ENCODE results near the gene NEXN. TPM values are rescaled to one million over a fixed set of nuclear protein-coding genes. Genes with fewer than 3 reads are reported as not detected.

Gene NEXN
- total RNA-seq (57.9 TPM), polyA plus RNA-seq (ENCODE audit: insufficient read depth in 1 of 8, insufficient read length in 8 of 8, low replicate concordance in 1 of 8) (100 to 1,000 TPM; 118 to 291 (median 224) TPM)
- long read RNA-seq, donor 1, partial matches to known transcripts, result 9 of 14 reads
- long read RNA-seq, donor 1, other reads (novel, unspliced or antisense), result 0 of 14 reads
- long read RNA-seq, donor 2, partial matches to known transcripts, result 5 of 7 reads
- long read RNA-seq, donor 2, other reads (novel, unspliced or antisense), result 0 of 7 reads
- long read RNA-seq, donor 3, partial matches to known transcripts, result 38 of 61 reads
- long read RNA-seq, donor 3, other reads (novel, unspliced or antisense), result 14 of 61 reads
- long read RNA-seq, donor 4, partial matches to known transcripts, result 21 of 23 reads
- long read RNA-seq, donor 4, other reads (novel, unspliced or antisense), result 0 of 23 reads
- long read RNA-seq, donor 5, transcript NEXN-205 (10 exons, 1,456 nt), result major isoform, 8 of 132 reads
- long read RNA-seq, donor 5, partial matches to known transcripts, result 79 of 132 reads
- long read RNA-seq, donor 5, other reads (novel, unspliced or antisense), result 38 of 132 reads
- long read RNA-seq, donor 6, transcript NEXN-205 (10 exons, 1,456 nt), result major isoform, 5 of 189 reads
- long read RNA-seq, donor 6, partial matches to known transcripts, result 177 of 189 reads
- long read RNA-seq, donor 6, other reads (novel, unspliced or antisense), result 0 of 189 reads
- long read RNA-seq, donor 7, transcript NEXN-207 (2 exons, 791 nt), result minor isoform, 5 of 124 reads
- long read RNA-seq, donor 7, transcript NEXN-206 (4 exons, 859 nt), result major isoform, 6 of 124 reads
- long read RNA-seq, donor 7, partial matches to known transcripts, result 110 of 124 reads
- long read RNA-seq, donor 7, other reads (novel, unspliced or antisense), result 0 of 124 reads
- long read RNA-seq, donor 8, transcript NEXN-205 (10 exons, 1,456 nt), result major isoform, 6 of 97 reads
- long read RNA-seq, donor 8, partial matches to known transcripts, result 86 of 97 reads
- long read RNA-seq, donor 8, other reads (novel, unspliced or antisense), result 0 of 97 reads
- long read RNA-seq, donor 9, partial matches to known transcripts, result 93 of 98 reads
- long read RNA-seq, donor 9, other reads (novel, unspliced or antisense), result 0 of 98 reads
- long read RNA-seq, donor 10, transcript NEXN-207 (2 exons, 791 nt), result major isoform, 8 of 276 reads
- long read RNA-seq, donor 10, partial matches to known transcripts, result 260 of 276 reads
- long read RNA-seq, donor 10, other reads (novel, unspliced or antisense), result 0 of 276 reads
- long read RNA-seq, donor 11, partial matches to known transcripts, result 54 of 62 reads
- long read RNA-seq, donor 11, other reads (novel, unspliced or antisense), result 0 of 62 reads

- peaks cover 5% of the 10 kb centered on the region for H3K36me3 ChIP-seq (ENCODE audit: control insufficient read depth, insufficient read depth, low read length)
- peak within 1 kb of the TSS; percentile 87 for H3K4me3 ChIP-seq (ENCODE audit: low read length)
- no peaks in the 10 kb centered on the region for H3K27me3 ChIP-seq (ENCODE audit: control insufficient read depth, insufficient read depth, low read length)
- peaks cover 11% of the 10 kb centered on the region for H3K4me1 ChIP-seq (ENCODE audit: control insufficient read depth, insufficient read depth, low read length)
- DNase-seq, result peak; percentile 94
- WGBS (ENCODE audit: insufficient coverage), result under 1% methylated on average over 19 of the region's 36 CpGs
- peak within 1 kb of the TSS; percentile 95 for H3K27ac ChIP-seq (ENCODE audit: low read length)
- H3K9me3 ChIP-seq (replicated peaks; ENCODE audit: control insufficient read depth, low read depth, low read length), result no peaks in the 10 kb centered on the region
Observed at GRCh38 chr1:77888081-77888780, at the start of gene NEXN. NEXN (plus strand) TSS chr1:77888624; CDS start chr1:77916107, 27,483 bp downstream.

DNA sequence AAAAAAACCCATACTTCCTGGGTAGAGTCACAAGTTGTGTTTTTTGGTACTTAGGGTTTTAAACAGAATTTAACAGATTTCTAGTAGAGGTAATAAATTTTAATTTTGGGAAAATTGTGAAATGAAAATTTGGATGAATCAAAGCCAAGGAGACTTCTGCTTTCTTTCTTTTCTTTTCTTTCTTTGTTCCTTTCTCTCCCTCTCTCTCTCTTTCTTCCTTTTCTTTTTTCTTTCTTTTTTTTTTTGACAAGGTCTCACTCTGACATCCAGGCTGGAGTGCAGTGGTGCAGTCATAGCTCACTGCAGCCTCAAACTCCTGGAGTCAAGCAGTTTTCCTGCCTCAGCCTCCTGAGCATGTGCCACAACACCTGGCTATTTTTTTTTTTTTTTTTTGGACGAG is 46.9 kb upstream of the NEXN start:
- H3K27ac ChIP-seq (ENCODE audit: low read length), result no peak overlapping the region
- no CpG with 5 or more reads among the region's 1 CpG for WGBS (ENCODE audit: insufficient coverage)
- no peaks in the 10 kb centered on the region for H3K27me3 ChIP-seq (ENCODE audit: control insufficient read depth, insufficient read depth, low read length)
- no peak for DNase-seq
- no peaks in the 10 kb centered on the region for H3K9me3 ChIP-seq (replicated peaks; ENCODE audit: control insufficient read depth, low read depth, low read length)
- peaks cover 9% of the 10 kb centered on the region for H3K36me3 ChIP-seq (ENCODE audit: control insufficient read depth, insufficient read depth, low read length)
- no peak overlapping the region for H3K4me3 ChIP-seq (ENCODE audit: low read length)
- H3K4me1 ChIP-seq (ENCODE audit: control insufficient read depth, insufficient read depth, low read length), result no peaks in the 10 kb centered on the region

DNA sequence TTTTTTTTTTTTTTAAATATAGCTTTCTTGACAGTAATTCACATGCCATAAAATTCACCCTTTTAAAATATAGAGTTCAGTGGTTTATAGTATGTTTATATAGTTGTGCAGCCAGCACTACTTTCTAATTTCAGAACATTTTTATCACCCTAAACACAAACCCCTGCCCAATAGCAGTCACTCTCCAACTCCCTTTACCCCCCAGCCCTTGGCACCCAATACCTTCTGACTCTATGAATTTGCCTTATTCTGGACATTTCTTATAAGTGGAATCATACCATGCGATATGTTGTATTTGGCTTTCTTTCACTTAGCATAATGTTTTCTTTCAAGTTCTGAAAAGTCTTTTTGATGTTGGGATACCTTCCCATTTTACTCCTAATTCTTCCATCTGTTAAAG is 42.5 kb upstream of the NEXN start:
- WGBS (ENCODE audit: insufficient coverage), result no CpG with 5 or more reads among the region's 1 CpG
- Histone ChIP-seq H3K27ac (ENCODE audit: low read length) (no peak overlapping the region), H3K9me3 (replicated peaks; ENCODE audit: control insufficient read depth, low read depth, low read length) (no peaks in the 10 kb centered on the region), H3K27me3 (ENCODE audit: control insufficient read depth, insufficient read depth, low read length) (no peaks in the 10 kb centered on the region), H3K36me3 (ENCODE audit: control insufficient read depth, insufficient read depth, low read length) (peaks cover 5% of the 10 kb centered on the region), H3K4me1 (ENCODE audit: control insufficient read depth, insufficient read depth, low read length) (no peaks in the 10 kb centered on the region), H3K4me3 (ENCODE audit: low read length) (no peak overlapping the region)
- DNase-seq, result peak; percentile 69

- Histone ChIP-seq H3K4me3 (ENCODE audit: low read length) (no peak overlapping the region), H3K27ac (ENCODE audit: low read length) (no peak overlapping the region), H3K9me3 (replicated peaks; ENCODE audit: control insufficient read depth, low read depth, low read length) (no peaks in the 10 kb centered on the region), H3K36me3 (ENCODE audit: control insufficient read depth, insufficient read depth, low read length) (peaks cover 5% of the 10 kb centered on the region), H3K4me1 (ENCODE audit: control insufficient read depth, insufficient read depth, low read length) (no peaks in the 10 kb centered on the region), H3K27me3 (ENCODE audit: control insufficient read depth, insufficient read depth, low read length) (no peaks in the 10 kb centered on the region)
- DNase-seq, result no peak
- 58% methylated on average over 2 of the region's 3 CpGs for WGBS (ENCODE audit: insufficient coverage)
Observed at GRCh38 chr1:77846966-77847365, 41.5 kb upstream of the NEXN start.

DNA sequence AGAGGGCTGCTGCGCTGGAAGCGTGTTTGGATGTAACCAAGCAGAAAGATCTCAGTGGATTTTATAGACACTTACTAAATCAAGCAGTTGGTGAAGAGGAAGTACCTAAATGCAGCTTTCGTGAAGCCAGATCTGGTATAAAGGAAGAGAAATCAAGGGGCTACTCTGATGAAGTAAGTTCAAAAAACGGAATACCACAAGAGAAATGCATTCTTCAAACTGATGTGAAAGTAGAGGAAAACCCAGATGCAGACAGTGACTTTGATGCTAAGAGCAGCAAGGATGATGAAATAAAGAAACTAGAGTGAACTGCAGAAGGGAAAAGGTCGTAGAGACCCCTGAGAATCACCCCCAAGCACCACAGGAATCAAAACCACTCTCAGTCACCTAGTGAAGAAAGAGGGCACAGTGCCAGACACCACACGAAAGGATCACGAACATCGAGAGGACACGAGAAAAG is 40.8 kb upstream of the NEXN start:
- 83% methylated on average over 2 of the region's 9 CpGs for WGBS (ENCODE audit: insufficient coverage)
- DNase-seq, result no peak
- no peaks in the 10 kb centered on the region for H3K9me3 ChIP-seq (replicated peaks; ENCODE audit: control insufficient read depth, low read depth, low read length)
- no peaks in the 10 kb centered on the region for H3K27me3 ChIP-seq (ENCODE audit: control insufficient read depth, insufficient read depth, low read length)
- no peak overlapping the region for H3K27ac ChIP-seq (ENCODE audit: low read length)
- H3K4me3 ChIP-seq (ENCODE audit: low read length), result no peak overlapping the region
- peaks cover 5% of the 10 kb centered on the region for H3K36me3 ChIP-seq (ENCODE audit: control insufficient read depth, insufficient read depth, low read length)
- H3K4me1 ChIP-seq (ENCODE audit: control insufficient read depth, insufficient read depth, low read length), result no peaks in the 10 kb centered on the region

DNA sequence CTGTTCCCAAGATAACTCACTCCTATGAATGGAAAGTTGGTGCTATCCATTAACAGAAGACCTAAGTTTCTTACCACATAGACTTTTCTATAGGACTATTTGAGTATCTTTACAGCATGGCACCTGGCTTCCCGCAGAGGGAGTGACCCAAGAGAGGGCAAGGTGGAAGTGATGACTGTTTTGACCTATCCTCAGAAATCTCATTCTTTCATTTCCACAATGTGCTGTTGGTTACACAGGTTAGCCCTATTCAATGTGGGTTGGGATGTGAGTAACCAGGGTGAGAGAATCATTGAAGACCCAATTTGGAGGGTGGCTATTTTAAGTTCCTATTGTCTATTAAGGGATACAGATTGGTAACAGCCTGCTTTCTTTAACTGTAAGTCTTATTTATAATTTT is 38.3 kb upstream of the NEXN start:
- Histone ChIP-seq H3K4me1 (ENCODE audit: control insufficient read depth, insufficient read depth, low read length) (no peaks in the 10 kb centered on the region), H3K27me3 (ENCODE audit: control insufficient read depth, insufficient read depth, low read length) (no peaks in the 10 kb centered on the region), H3K36me3 (ENCODE audit: control insufficient read depth, insufficient read depth, low read length) (peaks cover 3% of the 10 kb centered on the region), H3K9me3 (replicated peaks; ENCODE audit: control insufficient read depth, low read depth, low read length) (peaks cover 3% of the 10 kb centered on the region), H3K4me3 (ENCODE audit: low read length) (no peak overlapping the region), H3K27ac (ENCODE audit: low read length) (no peak overlapping the region)
- no CpG with 5 or more reads among the region's 1 CpG for WGBS (ENCODE audit: insufficient coverage)
- no peak for DNase-seq

- Histone ChIP-seq H3K4me3 (ENCODE audit: low read length) (no peak overlapping the region), H3K36me3 (ENCODE audit: control insufficient read depth, insufficient read depth, low read length) (peaks cover 7% of the 10 kb centered on the region), H3K27ac (ENCODE audit: low read length) (no peak overlapping the region), H3K27me3 (ENCODE audit: control insufficient read depth, insufficient read depth, low read length) (no peaks in the 10 kb centered on the region), H3K9me3 (replicated peaks; ENCODE audit: control insufficient read depth, low read depth, low read length) (peaks cover 10% of the 10 kb centered on the region), H3K4me1 (ENCODE audit: control insufficient read depth, insufficient read depth, low read length) (no peaks in the 10 kb centered on the region)
- no CpG with 5 or more reads among the region's 4 CpGs for WGBS (ENCODE audit: insufficient coverage)
- DNase-seq, result no peak
Observed at GRCh38 chr1:77857552-77857951, 30.9 kb upstream of the NEXN start.

DNA sequence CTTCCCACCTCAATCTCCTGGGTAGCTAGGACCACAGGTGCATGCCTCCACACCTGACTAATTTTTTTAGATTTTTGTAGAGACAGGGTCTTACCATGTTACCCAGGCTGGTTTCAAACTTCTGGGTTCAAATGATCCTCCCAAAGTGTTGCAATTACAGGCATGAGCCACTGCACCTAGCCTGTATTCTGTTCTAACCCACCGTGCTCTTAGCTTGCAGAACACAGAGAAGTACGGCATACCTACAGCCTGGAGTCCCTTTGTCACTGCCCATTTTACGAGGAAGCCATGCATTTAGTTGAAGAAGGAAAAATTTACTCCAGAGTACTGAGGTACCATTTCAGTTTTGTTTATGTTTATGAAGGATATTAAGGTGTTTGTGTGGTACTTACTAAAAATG is 29.7 kb upstream of the NEXN start:
- DNase-seq, result no peak
- 76% methylated on average over 2 of the region's 3 CpGs for WGBS (ENCODE audit: insufficient coverage)
- Histone ChIP-seq H3K4me3 (ENCODE audit: low read length) (no peak overlapping the region), H3K27me3 (ENCODE audit: control insufficient read depth, insufficient read depth, low read length) (no peaks in the 10 kb centered on the region), H3K4me1 (ENCODE audit: control insufficient read depth, insufficient read depth, low read length) (no peaks in the 10 kb centered on the region), H3K36me3 (ENCODE audit: control insufficient read depth, insufficient read depth, low read length) (peaks cover 7% of the 10 kb centered on the region), H3K27ac (ENCODE audit: low read length) (no peak overlapping the region), H3K9me3 (replicated peaks; ENCODE audit: control insufficient read depth, low read depth, low read length) (peaks cover 10% of the 10 kb centered on the region)

DNA sequence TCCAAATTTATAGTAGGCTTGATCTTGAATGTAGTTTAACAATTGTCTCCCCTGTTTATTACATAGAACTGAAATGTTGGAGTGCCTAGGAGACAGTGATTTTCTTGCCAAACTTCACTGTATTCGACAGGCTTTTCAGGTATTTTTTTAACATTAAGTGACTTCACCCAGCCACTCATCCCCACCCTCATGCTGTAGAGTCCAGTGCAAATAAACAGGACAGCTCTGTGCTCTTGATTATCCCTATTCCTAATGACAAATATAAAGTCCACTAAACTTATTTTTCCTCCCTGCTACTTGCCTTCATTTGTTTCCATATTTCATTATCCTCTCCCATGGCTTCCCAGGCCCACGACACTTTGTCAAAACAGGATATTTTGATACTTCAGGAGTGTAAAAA is 29.2 kb upstream of the NEXN start:
- peak; percentile 19 for DNase-seq
- no peak overlapping the region for H3K4me3 ChIP-seq (ENCODE audit: low read length)
- H3K36me3 ChIP-seq (ENCODE audit: control insufficient read depth, insufficient read depth, low read length), result peaks cover 7% of the 10 kb centered on the region
- H3K27ac ChIP-seq (ENCODE audit: low read length), result no peak overlapping the region
- no CpG with 5 or more reads among the region's 2 CpGs for WGBS (ENCODE audit: insufficient coverage)
- H3K4me1 ChIP-seq (ENCODE audit: control insufficient read depth, insufficient read depth, low read length), result no peaks in the 10 kb centered on the region
- peaks cover 10% of the 10 kb centered on the region for H3K9me3 ChIP-seq (replicated peaks; ENCODE audit: control insufficient read depth, low read depth, low read length)
- H3K27me3 ChIP-seq (ENCODE audit: control insufficient read depth, insufficient read depth, low read length), result no peaks in the 10 kb centered on the region

Data from muscle of leg (tissue), 16 donors.